ENCODE measurements around the gene PFKFB3.
"Not testable (repeated sequence)": the region's sequence is repeated elsewhere in the genome, so short reads cannot be mapped to it uniquely, and the experiment has no call there.

Gene PFKFB3

GRCh38 chr10:6275022-6275997, 72.6 kb downstream of the PFKFB3 start:
- no peak for DNase-seq

DNA sequence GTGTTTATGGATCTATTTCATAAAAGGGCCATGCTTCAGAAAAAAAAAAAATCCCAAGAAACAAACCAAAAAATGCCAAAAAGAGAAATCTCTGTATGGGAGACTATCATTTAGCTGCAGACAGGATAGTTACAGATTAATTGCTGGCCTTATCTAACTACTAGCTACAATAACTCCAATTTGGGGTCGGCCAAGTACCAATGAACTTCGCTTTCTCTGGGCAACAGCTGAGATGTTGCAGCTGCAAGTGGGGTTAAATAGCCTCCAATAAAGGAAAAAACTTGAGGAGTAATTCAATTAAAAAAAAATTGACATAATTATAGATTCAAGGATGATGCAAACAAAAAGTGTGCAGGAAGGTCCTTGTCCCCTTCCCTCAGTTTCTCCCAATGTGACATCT, 73.6 kb downstream of the PFKFB3 start:
- DNase-seq: no peak

DNA sequence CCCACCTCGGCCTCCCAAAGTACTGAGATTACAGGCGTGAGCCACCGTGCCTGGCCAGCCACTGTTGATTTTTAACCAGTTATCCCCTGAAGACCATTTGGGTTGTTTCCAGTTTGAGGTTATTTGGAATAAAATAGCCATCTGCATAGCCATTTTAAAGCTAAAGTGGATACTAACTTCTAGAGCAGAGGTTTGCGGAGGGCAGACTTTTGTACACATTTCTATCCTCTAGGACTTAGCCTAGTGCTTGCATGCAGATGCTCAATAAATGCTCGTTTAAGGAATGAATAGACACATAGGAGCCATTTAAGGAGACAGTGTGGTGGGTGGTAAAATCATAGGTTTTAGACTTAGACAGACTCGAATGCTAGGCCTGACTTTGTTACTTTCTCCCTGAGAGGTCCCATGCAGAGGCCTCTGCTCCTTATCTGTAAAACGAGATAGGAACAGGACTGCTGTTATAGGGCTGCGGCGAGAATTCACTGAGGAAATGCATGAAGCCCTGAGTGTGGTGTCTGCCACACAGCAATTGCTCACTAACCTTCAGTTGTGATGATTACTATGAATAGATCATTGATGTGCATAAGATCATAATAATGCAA, 75.9 kb downstream of the PFKFB3 start:
- no peak for DNase-seq

DNA sequence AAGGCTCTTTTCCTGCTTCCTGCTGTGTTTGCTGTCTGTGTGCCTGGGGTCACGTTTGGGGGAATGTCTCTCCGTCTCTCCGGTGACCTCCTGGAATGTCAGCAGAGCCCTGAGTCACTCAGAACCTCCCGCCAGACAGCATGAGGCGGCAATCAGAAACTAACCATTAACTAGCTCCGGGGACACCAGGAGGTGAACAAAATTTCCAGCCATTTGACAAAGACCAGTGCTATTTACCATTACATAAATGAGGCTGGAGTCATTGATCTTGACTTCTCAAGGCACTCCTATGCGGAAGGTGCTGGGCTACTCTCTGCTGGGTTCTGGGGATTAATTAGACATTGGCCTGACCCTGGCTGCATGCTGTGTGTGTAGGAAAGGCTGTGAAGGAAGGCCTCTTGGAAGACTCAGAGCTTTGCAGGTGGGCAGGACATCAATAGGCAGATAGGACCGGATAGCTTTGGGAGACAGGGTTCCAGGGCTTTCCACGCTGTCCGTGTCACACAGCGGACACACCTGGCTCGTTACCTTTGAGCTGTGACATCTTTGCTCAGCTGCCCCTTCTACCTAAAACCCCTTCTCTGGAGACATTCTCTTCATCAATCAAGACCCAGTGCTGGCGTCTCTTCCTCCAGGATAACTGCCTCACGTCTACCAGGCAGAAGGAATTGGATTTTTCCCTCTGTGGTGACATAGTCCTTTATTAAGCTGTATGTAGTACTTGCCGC, 77.0 kb downstream of the PFKFB3 start:
- DNase-seq: peak; percentile 30

DNA sequence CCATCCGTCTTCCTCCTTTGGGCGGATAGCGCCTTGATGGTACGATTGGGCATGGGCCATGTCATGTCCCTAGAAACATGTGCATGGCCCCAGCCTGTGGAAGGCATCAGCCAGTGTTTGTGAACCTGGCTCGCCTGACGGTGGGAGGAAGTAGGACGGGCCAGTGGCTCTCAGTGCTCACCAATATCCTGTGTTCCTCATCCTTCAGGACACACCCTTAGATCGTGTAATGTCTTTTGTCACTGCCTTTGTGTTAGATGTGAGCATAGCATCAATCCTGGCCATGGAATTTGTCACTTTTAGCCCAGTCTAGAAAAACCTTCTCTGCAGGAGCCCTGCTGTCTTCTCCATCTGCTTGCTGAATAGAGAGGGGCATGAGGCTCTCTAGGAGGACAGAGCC, 77.6 kb downstream of the PFKFB3 start:
- DNase-seq: no peak

GRCh38 chr10:6282454-6282958, 79.8 kb downstream of the PFKFB3 start:
- DNase-seq: no peak

GRCh38 chr10:6283655-6284054, 80.9 kb downstream of the PFKFB3 start:
- no peak for DNase-seq

GRCh38 chr10:6290621-6291020, 87.9 kb downstream of the PFKFB3 start:
- DNase-seq: not testable (repeated sequence)

- DNase-seq: no peak
Observed at GRCh38 chr10:6292741-6293151, 90.0 kb downstream of the PFKFB3 start.

DNA sequence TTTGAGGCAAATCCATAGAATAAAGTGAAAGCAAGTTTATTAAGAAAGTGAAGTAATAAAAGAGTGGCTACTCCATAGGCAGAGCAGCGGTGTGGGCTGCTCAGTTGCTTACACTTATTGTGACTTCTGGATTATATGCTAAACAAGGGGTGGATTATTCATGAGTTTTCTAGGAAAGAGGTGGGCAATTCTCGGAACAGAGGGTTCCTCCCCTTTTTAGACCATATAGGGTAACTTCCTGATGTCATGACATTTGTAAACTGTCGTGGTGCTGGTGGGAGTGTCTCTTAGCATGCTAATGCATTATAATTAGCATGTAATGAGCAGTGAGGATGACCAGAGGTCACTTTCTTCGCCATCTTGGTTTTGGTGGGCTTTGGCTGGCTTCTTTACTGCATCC, 93.7 kb downstream of the PFKFB3 start:
- not testable (repeated sequence) for DNase-seq

- no peak for DNase-seq
Observed at GRCh38 chr10:6296828-6297251, 94.1 kb downstream of the PFKFB3 start.

DNA sequence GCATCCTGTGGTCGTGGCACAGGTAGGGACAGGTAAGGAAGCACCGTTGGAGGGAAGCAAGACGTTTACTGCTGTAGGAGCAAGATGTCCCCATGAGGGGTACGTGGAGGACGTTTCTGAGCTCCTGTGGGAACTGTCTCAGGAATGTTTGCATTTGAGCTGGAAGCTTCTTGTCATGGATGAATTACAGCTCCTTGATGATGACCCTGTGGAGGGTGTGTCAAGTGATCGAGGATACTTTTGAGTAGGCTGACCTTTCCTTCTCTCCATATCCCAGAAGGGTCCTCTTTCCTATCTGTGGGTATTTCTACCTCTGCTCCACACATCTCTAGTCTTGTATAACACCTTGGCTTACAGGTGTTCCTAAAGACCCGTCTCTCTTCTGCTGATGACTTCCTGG, 94.8 kb downstream of the PFKFB3 start:
- no peak for DNase-seq

DNA sequence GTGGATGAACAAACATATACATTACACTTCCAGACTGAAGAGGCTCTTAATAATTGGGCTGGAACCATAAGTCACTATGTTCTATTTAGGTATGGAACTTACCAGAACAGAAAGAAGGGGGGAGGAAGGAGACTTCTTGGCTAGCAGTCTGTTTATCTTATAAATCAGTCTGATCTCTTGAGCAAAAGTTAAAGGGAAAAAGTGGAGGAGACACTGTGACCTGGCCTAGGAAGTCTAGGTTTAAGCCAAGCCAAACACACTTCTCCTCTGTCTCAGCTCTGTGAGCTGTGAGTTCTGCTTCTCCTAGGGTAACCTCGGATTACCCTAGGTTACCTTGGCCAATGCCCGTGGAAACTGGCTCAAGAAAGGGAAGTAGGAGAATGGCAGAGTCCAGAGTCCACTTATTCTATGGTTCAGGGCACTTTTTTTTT, 95.2 kb downstream of the PFKFB3 start:
- DNase-seq: no peak

DNA sequence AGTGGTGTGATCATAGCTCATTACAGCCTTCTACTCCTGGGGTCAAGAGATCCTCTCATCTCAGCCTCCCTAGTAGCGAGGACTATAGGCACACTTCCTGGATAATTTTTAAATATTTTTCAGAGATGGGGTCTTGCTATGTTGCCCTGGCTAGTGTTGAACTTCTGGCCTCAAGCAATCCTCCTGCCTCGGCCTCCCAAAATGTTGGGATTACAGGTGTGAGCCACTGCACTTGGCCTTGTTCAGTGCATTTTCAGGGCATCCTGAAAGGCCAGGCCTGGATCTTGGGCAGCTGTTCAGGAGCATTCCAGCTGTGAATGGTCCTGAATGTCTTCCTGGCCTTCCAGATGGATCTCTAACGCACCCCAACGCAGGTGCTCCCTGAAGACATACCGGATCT, 95.7 kb downstream of the PFKFB3 start:
- DNase-seq: no peak

GRCh38 chr10:6299234-6299633, 96.5 kb downstream of the PFKFB3 start:
- no peak for DNase-seq

- no peak for DNase-seq
Observed at GRCh38 chr10:6299743-6300105, 97.0 kb downstream of the PFKFB3 start.

- DNase-seq: no peak
Observed at GRCh38 chr10:6300106-6300783, 97.5 kb downstream of the PFKFB3 start.

DNA sequence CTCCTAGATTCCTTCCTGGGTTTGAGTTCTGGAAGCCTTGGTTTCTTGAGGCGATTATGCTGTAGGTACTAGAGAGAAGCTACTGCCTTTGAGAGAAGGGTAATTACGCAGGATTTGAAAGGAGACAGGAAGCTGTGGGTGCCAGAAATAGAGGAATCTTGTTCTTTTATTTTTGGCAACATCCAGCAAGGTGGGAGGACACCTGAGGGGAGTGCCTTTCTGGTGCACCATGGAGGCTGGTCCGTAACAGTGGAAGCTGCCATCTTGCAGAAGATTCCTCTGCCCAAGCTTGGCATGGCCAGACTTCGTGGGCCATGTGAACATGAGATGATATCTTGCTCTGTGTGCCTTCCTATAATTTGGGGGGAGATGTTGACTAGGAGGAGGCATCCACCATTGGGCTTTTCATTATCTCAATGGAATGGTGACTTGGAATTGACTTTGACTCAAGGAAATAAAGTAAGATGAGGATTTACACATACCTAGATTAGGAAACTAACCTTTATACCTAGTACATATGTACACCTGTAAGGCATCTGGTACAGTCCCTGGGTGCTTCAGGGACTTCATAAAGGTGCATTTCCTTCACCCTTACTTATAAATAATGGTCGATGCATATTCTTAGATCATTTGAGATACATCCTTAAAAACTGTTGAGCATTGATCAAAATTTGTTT, 98.2 kb downstream of the PFKFB3 start:
- DNase-seq: no peak

DNA sequence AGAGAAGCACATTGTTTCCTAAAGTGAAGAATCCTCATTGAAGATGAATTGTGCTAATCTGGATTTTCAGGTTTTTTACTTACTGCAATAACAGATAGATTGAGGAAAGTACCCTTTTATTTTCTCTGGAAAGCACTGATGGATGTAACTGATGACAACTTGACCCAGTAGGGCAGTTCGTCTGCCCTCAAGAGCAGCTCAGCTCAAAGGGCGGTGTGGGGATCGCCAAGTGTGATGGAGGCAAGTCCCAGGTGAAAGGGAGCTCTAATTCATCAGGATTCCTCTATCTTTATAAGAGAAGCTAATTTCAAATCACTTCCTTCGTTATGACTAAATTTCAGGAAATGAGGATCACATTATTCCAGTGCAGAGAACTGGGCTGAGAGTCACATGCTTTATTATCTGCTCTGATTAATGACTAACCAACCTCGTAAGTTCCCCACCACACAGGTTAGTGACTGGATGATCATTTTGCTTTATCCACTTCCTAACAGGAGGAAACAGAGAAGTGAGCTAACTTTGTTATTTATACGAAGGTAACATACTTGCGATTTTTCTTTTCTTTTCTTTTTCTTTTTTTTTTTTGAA, 98.8 kb downstream of the PFKFB3 start:
- no peak for DNase-seq

Data from NCI-H2227 treated with DMSO at 0.1 percent for 48 hours (cell line).